ENCODE data around the gene RPL36AL.

DNA sequence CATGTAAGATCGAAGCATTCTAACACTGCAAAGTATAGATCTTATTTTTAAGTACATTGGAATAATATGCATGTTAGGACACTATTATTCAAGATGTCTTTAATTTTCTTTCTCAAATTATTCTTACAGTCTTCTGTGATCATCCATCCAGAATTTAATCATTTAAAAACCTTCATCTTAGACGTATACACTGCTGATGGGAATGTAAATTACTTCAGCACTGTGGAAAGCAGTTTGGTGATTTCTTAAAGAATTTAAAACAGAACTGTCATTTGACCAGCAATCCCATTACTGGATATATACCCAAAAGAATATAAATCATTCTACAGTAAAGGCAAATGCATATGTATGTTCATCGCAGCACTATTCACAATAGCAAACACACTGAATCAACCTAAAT lies 31.0 kb downstream of the RPL36AL start:
- TF ChIP-seq, protein P1, sequence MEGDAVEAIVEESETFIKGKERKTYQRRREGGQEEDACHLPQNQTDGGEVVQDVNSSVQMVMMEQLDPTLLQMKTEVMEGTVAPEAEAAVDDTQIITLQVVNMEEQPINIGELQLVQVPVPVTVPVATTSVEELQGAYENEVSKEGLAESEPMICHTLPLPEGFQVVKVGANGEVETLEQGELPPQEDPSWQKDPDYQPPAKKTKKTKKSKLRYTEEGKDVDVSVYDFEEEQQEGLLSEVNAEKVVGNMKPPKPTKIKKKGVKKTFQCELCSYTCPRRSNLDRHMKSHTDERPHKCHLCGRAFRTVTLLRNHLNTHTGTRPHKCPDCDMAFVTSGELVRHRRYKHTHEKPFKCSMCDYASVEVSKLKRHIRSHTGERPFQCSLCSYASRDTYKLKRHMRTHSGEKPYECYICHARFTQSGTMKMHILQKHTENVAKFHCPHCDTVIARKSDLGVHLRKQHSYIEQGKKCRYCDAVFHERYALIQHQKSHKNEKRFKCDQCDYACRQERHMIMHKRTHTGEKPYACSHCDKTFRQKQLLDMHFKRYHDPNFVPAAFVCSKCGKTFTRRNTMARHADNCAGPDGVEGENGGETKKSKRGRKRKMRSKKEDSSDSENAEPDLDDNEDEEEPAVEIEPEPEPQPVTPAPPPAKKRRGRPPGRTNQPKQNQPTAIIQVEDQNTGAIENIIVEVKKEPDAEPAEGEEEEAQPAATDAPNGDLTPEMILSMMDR (conservative IDR thresholded peaks at IDR 0.05), result no peak
- TF ChIP-seq ZFX (IDR thresholded peaks at IDR 0.05), result no peak
